HG03196 (cell line): ENCODE results near the gene PCIF1.

ENCODE experiments used
- ATAC-seq: cut with Tn5 transposase; IDR thresholded peaks from one replicate; pipeline ENCODE4 v1.9.1; 2021; ENCODE audit not compliant: unreplicated experiment

Gene PCIF1

DNA sequence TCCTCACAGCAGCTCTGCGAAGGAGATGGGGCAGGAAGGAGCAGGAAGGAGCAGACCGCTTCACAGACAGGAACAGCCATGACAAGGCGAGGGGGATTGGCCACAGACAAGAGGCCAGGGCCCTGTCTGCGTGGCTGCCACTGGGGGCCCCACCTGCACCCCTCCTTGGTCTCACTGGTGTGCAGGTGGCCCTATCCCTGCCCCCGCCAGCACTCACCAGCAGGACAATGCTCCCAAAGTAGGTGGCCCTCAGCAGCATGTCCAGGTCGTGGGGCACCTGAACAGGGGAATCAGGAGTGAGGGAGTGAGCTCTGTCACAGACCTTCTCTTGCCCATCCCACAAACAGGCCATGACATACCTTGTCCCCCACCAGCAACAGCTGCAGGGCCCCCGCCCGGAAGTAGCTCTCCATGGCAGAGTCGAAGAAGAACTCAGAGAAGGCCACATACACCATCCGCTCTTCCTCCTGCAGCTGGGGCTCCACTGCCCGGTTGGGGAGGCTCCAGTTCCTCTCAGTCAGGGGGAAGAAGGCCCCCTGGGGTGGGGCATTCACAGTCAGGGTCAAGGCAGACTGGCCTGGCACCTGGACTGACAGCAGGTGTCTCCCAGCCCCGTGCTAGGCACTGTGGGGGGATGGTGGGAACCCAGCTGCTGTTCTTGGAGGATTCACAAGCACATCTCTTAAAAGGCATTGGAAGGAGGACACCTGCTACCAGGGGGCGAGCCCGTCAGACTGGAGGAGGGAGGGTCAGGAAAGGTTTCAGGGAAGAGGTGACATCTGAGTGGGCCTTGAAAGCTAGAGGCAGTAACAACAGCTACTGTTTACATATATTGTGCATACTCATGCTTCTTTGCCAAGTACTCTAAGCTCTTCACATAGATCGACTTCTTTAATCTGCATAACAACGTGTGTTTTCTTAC, 29.6 kb upstream of the PCIF1 start:
- ATAC-seq, result no peak

- no peak for ATAC-seq
Measured at GRCh38 chr20:45905505-45906079, 28.9 kb upstream of the PCIF1 start.

- ATAC-seq, result no peak
Measured at GRCh38 chr20:45907219-45907948, 27.1 kb upstream of the PCIF1 start.

DNA sequence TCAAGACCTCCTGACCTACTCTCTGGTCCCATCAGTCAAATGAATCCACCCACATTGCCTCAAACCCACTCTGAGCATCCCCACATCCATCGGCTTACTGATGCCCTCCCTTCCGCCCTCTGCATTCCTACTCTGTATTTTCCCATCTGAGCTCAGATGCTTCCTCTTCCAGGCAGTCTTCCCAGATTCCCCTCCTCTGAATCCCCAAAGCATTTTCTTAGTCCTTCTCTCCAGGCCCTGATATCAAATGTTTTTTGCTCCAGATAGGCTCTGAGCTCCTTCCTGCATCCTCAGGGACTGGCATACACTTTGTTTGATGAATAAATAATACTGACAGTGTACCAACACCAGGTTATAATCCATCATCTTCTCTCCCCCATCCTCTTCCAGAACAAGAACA, 26.4 kb upstream of the PCIF1 start:
- no peak for ATAC-seq

DNA sequence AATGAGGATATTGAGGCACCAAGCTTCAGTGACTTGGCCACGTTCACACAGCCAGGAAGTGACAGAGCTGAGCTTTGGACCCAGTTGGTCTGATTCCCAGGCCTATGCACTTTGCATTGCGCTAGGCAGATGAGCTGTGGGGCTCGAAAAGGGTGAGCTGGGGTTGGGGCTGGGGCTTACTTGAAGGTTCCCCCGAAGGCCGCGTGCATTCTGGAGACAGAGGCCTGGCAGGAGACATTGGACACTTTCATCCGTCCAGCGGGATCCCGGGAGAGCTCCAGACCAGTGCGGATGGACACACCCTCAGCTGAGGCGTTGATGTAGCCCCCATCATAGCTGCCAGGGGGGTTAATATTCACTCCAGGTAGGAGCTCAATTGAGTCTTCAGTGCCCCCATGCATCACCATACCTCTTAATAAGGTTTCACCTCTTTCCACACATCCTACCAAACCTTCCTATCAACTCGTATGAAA, 25.1 kb upstream of the PCIF1 start:
- no peak for ATAC-seq

GRCh38 chr20:45909817-45910669, 24.4 kb upstream of the PCIF1 start:
- ATAC-seq, result no peak

DNA sequence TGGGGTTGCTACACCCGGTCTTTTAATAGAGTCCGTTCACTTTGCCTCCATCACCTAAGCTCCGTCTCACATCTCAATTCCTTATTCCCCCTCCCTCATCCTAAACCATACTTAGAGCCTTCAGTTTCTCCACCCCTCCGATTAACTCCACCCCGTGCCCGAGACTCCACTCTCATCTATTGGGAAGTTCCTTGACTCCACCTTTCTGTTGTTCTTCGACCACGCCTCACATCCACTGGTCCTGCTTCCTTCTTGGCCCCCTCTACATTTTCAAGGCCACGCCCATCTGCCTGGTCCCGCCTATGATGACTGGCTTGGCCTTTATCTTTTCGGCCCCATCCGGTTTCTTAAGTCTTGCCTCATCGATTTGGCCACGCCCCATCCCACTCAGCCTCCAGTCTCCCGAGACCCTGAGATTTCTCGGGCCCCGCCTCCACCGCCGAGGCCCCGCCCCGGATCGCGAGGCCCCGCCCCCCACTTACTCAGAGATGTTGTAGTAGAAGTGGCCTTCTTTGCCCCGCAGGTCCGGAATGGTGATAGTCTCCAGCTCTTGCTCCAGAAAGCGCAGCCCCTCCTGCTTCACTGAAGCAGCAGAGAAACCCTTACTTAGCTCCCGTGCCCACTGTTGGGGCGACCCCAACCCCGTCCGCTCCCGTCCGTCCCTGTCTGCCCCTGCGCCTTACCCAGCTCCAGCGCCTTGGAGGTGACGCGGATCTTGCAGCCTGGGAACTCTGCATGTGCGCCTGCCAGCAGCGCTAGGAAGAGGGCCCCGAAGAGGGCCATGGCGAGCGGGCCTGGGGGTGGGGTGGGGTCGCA, 23.6 kb upstream of the PCIF1 start:
- ATAC-seq, result peak; percentile 87

DNA sequence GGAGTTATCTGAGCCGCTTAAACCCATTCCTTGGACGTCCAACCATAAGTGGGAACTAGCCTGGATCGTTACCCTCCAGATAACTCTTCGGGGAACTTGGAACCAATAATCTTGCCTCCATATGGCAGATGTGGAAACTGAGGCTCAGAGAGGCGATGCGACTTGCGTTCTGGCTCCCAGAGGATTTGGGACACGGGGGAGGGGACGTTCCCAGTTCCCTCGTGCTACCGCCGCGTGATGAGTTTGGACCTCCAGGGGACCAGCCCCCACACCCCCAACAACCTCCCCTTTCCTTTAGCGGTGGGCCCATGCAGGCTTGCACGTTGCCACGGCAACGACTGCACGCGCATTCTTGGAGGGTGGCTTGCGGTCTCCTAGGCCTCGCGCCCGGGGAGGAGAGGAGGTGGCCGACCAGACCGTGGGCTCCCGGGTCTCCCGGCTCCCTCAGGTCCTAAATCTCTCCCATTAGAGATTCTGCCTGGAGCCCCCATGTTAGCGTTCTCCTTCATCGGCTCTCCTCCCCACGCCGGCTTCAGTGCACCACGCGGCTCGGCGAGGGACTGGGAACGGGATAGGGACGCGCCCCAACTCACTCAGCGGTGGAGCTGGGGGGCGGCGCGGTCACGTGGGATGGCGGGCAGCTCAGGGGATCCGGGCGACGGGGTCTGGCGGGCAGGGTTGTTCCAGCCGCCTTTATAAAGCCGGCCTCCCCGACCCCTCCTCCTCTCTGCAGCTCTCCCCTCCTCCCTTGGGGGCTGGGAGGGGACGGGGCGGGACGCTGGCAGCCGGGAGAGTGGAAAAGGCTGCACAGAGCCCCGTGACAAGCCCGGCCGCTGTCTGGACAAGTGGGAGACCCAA, 22.8 kb upstream of the PCIF1 start, which contains the start of gene PLTP:
PLTP (minus strand) TSS at position 670 of the 858 bp plus-strand sequence. CDS start 703 bp downstream, outside the sequence.
- ATAC-seq, result no peak

GRCh38 chr20:45912344-45912682, 22.2 kb upstream of the PCIF1 start:
- no peak for ATAC-seq

DNA sequence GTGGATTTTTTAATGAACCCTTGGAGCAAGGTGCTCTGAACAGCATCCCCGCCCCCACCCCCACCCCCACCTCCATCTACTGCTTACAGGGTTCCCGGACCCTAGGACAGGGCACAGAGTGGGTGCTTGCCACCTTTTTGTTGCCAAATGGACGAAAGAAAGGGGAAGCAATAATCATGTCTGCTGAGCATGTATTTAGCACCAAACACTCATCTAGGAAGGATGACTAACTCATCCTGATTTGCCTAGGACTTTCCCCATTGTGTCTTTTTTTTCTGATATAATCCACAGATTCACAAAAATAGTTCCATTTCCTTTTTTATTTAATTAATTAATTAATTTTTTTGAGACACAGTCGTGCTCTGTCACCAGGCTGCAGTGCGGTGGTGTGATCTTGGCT, 21.4 kb upstream of the PCIF1 start:
- no peak for ATAC-seq

DNA sequence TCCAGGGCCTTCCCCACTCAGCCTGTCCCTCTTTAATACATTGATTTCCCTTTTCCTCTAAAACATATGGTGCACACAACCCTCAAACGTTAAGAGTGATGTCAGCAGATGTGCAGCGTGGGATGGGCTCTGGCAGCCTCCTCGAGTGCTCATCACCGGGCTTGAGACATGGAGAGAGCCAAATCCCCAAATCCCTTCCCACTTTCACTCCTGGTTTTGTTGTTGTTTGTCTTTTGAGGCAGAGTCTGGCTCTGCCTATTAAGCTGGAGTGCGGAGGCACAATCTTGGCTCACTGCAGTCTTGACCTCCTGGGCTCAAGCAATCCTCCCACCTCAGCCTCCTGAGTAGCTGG, 16.7 kb upstream of the PCIF1 start:
- ATAC-seq, result no peak

DNA sequence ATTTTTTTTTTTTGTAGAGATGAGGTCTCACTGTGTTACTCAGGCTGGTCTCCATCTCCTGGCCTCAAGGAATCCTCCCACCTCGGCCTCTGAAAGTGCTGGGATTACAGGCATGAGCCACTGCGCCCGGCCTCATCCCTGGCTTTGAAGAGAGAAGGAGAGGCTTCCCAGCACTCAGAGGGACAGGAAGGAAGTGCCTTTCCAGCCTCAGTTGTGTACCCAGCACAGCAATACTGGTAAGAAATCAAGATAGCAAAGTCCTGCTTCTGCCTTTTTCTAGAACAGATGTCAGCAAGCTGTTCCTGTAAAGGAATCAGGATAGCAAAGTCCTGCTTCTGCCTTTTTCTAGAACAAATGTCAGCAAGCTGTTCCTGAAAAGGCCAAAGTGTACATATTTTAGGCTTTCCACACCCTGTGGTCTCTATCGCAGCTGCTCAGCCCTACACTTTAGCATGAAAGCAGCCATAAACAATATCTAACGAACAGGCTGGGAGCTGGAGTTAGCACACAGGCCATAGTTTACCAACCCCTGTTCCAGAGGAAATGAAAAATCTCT, 16.2 kb upstream of the PCIF1 start:
- no peak for ATAC-seq

DNA sequence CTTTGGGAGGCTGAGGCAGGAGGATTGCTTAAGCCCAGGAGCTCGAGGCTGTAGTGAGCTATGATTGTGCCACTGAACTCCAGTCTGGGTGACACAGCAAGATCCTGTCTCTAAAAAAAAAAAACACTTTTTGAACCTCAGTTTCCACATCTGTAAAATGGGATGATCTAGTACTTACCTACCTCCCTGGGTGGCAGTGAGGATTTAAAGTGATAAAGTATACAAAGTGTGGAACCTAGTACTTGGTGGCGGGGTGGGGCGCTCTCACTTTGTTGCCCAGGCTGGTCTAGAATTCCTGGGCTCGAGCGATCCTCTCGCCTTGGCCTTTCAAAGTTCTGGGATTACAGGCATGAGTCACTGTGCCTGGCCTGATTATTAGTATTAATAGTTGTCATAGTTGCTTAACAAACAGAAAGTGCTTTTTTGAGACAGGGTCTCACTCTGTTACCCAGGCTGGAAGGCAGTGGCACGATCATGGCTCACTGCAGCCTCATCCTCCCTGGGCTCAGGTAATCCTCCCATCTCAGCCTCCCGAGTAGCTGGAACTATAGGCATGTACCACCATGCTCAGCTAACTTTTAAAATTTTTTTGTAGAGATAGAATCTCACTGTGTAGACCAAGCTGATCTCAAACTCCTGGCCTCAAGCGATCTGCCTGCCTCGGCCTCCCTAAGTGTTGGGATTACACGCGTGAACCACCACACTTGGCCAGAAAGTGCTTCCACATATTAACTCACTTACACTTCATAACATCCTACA, 15.5 kb upstream of the PCIF1 start:
- no peak for ATAC-seq

DNA sequence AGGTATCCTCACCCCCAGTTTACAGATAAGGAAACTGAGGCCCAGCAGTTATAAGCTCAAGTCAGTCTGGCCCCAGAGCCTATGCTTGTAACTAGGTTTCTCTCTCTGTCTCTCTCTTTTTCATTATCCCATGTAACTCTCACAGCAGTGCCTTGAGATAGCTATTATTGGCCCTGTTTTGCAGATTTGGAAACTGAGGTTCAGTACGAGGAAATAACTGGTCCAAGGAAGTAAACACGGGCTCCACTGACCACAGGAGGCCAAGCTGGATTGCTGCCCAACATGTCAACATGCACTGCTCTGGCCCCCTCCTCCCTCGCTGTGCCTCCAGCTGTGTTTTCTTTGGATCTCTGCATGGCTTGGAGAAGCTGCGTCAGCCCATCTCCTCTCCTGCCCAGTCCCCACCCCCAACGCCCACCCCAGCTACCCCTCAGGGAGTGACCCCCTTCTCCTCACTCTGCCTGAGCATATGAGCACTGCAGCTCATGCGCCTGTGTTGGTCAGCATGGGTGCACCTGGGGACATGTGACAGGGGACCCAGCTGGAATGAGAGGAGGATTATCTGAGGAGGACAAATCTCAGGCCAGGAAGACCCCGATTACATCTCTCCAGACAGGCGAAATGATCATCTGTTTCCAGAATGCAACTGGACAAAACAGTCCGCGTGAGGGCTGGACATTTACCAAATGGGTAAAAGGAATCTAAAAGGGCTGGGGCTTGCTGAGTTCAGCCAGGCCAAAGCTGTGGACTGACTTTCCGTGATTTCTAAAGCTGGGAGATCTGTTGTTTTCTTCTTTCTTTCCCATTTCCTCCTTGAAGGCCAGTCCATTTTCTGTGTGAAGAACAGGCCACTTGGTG, 14.7 kb upstream of the PCIF1 start:
- no peak for ATAC-seq

- no peak for ATAC-seq
Measured at GRCh38 chr20:45920462-45921336, 13.8 kb upstream of the PCIF1 start.
